ENCODE results near the gene TBL1XR1. TPM values are rescaled to one million over a fixed set of nuclear protein-coding genes. Genes with fewer than 3 reads are reported as not detected.

TBL1XR1 gene
- total RNA-seq, 1 experiment from 2014 or later, result 180 TPM

DNA sequence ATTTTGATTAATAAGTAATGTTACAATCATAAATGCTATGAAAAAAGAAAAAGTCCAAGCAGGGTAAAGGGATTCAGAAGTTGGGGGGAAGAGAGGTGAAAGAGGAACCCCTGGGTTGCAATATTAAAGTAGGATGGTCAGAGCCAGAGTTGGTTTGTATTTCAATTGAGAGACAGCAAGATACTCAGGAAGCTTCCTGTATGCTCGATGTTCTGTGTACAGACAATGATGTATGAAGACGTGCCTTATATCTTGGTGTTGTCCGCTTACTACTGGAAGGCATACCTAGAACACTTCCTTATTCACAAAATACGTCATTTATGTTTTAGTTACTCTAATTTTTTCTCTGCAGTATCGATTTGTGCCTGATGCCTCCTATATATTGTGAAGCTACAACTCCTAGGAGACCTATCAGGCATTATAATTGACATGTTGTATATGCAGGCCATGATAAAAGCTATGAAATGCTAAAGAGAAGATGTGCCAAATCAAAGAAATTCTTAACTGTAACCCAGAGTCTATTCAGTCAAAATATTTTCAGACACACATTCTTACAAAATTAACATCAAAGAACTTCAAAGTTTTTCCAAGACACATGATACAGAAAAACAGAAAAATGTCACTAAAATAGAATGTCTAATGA, 87.5 kb downstream of the TBL1XR1 start:
- no peaks in the 10 kb centered on the region; the same call in 1 of the 2 replicates for H3K9me2 ChIP-seq (ENCODE audit: insufficient read depth)

More for the DNA sequence above, 87.5 kb downstream of the TBL1XR1 start:
- H2AFZ ChIP-seq (ENCODE audit: low read depth, low read length, poor library complexity, severe bottlenecking), result no peak overlapping the region
- ATAC-seq, result no peak
- no peak overlapping the region for H3K27ac ChIP-seq (ENCODE audit: low read depth, low read length)
- ChIA-PET CTCF (no interaction called here), RAD21 (ENCODE audit: low non-redundant PET in 1 of 2, low total read pairs in 2 of 2, uncharacterized antibody in 2 of 2, unreplicated experiment in 2 of 2) (no interaction called here), POLR2A (no interaction called here)
- TF ChIP-seq ZBTB33 (IDR thresholded peaks at IDR 0.05; ENCODE audit: extremely low read depth, insufficient replicate concordance, low read length) (no peak), ATF3 (IDR thresholded peaks at IDR 0.05) (no peak), POLR2A (IDR thresholded peaks at IDR 0.05; ENCODE audit: borderline replicate concordance, extremely low read depth, insufficient read depth, insufficient read length) (no peak), RAD21 (IDR thresholded peaks at IDR 0.05; ENCODE audit: low read depth) (no peak), ZNF274 (IDR thresholded peaks at IDR 0.05; ENCODE audit: low read depth, low read length) (no peak), SRF (IDR thresholded peaks at IDR 0.05; ENCODE audit: low read depth) (no peak), CTCF (IDR thresholded peaks at IDR 0.05 in 2 of 3, conservative IDR thresholded peaks at IDR 0.05 in 1 of 3; ENCODE audit: borderline replicate concordance in 1 of 3, insufficient read depth in 1 of 3, low read depth in 2 of 3, low read length in 2 of 3) (no peak), CBX3 (IDR thresholded peaks at IDR 0.05; ENCODE audit: low read depth) (no peak), TCF7L2 (IDR thresholded peaks at IDR 0.05; ENCODE audit: borderline replicate concordance, extremely low read depth, insufficient read depth, insufficient read length) (no peak), MAX (IDR thresholded peaks at IDR 0.05) (no peak), ZFX (IDR thresholded peaks at IDR 0.05) (no peak), EZH2phosphoT487 (IDR thresholded peaks at IDR 0.05; ENCODE audit: borderline replicate concordance) (no peak)
- no peaks in the 10 kb centered on the region for H3K36me3 ChIP-seq (ENCODE audit: control insufficient read depth in 1 of 2, insufficient read depth in 2 of 2, low read length in 2 of 2)
- H3K4me2 ChIP-seq (ENCODE audit: low read length), result no peak overlapping the region
- peaks cover 99% of the 10 kb centered on the region for H3K79me2 ChIP-seq (ENCODE audit: insufficient read depth, low read length)
- H3K9ac ChIP-seq (ENCODE audit: low read length), result no peak overlapping the region
- no peaks in the 10 kb centered on the region for H3K9me3 ChIP-seq (ENCODE audit: control insufficient read depth in 1 of 2, insufficient read depth in 1 of 2, low read depth in 1 of 2, low read length in 2 of 2)
- BruUV-seq (replicated peaks), result no TSS peak
- H3K4me1 ChIP-seq (ENCODE audit: control insufficient read depth in 1 of 2, insufficient read depth in 2 of 2, low read length in 2 of 2), result peaks cover 0 to 6% of the 10 kb centered on the region in 2 experiments; a peak in 1 of 4 replicates
- DNase-seq (ENCODE audit: low read depth, low spot score), result no peak
- H3K27me3 ChIP-seq (ENCODE audit: insufficient read depth, low read length), result no peaks in the 10 kb centered on the region
- peaks cover 33% of the 10 kb centered on the region for H4K20me1 ChIP-seq (ENCODE audit: insufficient read depth)
- H3K4me3 ChIP-seq (replicated peaks in 1 of 2; ENCODE audit: low read depth in 1 of 2, low read length in 2 of 2), result no peak overlapping the region
- intact Hi-C loops (cut with micrococcal nuclease), result no loop called here

Measured in HCT116 (cell line).